ENCODE data around the gene ZNF662.

The ZNF662 gene

DNA sequence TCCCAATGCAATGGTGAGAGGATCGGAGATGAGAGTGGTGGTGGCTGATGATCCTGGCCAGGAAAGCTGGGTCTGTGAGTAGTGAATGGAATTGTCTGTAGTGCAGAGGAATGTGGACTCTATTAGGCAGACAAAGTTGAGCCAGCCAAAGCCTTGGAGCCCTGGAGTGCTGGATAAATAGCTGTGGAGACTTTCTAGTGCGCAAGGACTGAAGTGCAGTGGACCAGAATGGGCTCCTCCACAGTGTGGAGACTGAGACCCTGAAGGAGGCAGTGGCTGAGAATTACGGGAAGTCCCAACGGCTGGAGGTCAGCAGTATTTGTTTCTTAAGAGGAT is 874 bp downstream of the ZNF662 start:
- peak overlapping the region; percentile 43 for H3K4me3 ChIP-seq (ENCODE audit: low read length)
- DNase-seq (ENCODE audit: low read depth): no peak
- TF ChIP-seq, protein P1, sequence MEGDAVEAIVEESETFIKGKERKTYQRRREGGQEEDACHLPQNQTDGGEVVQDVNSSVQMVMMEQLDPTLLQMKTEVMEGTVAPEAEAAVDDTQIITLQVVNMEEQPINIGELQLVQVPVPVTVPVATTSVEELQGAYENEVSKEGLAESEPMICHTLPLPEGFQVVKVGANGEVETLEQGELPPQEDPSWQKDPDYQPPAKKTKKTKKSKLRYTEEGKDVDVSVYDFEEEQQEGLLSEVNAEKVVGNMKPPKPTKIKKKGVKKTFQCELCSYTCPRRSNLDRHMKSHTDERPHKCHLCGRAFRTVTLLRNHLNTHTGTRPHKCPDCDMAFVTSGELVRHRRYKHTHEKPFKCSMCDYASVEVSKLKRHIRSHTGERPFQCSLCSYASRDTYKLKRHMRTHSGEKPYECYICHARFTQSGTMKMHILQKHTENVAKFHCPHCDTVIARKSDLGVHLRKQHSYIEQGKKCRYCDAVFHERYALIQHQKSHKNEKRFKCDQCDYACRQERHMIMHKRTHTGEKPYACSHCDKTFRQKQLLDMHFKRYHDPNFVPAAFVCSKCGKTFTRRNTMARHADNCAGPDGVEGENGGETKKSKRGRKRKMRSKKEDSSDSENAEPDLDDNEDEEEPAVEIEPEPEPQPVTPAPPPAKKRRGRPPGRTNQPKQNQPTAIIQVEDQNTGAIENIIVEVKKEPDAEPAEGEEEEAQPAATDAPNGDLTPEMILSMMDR (IDR thresholded peaks at IDR 0.05; ENCODE audit: insufficient read depth, low read depth, low read length, missing control alignments): no peak

DNA sequence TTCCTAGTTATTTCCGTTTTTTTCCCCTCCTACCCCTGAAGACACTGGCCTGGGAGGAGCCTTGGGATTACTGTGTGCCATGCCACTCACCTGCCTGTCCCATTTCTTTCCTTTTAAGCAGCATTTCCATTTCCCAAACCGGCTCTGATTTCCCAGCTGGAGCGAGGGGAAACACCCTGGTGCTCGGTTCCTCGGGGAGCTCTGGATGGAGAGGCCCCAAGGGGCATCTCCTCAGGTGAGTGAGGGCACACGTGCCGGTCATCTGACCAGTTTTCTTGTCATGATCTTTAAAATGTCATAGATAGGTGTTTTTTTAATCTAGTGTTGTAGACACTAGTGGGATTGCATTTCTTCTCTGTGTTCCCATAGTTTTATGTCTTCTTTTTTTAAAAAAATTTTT is 2.7 kb downstream of the ZNF662 start:
- no peak overlapping the region for H3K4me3 ChIP-seq (ENCODE audit: low read length)
- TF ChIP-seq, protein P1 (IDR thresholded peaks at IDR 0.05; ENCODE audit: insufficient read depth, low read depth, low read length, missing control alignments): no peak
- no peak for DNase-seq (ENCODE audit: low read depth)

DNA sequence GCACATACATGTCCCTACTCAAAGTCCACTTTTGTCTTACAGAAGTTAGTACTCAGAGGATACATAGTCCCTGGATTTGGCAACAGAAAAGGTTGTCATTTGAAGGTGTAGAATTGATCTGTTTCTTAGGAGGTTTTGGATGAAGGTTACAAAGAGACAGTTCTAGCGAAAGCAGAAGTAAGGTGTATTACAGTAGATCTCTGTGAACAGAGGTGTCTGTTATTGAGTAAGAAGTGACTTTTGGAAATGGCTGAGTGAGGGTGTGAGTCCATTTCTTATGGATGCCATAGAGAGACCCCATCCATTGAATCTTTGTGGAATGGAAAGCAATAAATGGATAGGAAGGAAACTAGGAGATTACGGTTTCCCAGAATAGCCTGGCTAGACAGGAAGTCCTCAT is 5.6 kb downstream of the ZNF662 start:
- no peak overlapping the region for H3K4me3 ChIP-seq (ENCODE audit: low read length)
- no peak for DNase-seq (ENCODE audit: low read depth)
- TF ChIP-seq, protein P1 (IDR thresholded peaks at IDR 0.05; ENCODE audit: insufficient read depth, low read depth, low read length, missing control alignments): no peak

DNA sequence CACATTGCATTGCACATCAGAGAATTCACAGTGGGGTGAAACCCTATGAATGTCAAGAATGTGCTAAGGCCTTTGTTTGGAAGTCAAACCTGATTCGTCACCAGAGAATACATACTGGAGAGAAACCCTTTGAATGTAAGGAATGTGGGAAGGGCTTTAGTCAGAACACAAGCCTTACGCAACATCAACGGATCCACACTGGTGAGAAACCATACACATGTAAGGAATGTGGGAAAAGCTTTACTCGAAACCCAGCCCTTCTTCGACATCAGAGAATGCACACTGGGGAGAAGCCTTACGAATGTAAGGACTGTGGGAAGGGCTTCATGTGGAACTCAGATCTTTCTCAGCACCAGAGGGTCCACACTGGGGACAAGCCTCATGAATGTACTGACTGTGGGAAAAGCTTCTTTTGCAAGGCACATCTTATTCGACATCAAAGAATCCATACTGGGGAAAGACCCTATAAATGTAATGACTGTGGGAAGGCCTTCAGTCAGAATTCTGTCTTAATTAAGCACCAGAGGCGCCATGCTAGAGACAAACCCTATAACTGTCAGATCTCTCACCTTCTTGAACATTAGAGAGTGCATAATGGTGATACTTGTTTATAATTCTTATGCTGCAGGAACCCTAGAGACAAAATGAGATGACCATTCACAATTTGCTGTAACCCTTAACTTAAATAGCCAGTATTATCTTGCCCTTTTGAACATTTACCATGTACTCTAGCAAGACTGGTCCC is 9.0 kb downstream of the ZNF662 start:
- TF ChIP-seq, protein P1 (IDR thresholded peaks at IDR 0.05; ENCODE audit: insufficient read depth, low read depth, low read length, missing control alignments): no peak
- no peak overlapping the region for H3K4me3 ChIP-seq (ENCODE audit: low read length)
- no peak for DNase-seq (ENCODE audit: low read depth)

DNA sequence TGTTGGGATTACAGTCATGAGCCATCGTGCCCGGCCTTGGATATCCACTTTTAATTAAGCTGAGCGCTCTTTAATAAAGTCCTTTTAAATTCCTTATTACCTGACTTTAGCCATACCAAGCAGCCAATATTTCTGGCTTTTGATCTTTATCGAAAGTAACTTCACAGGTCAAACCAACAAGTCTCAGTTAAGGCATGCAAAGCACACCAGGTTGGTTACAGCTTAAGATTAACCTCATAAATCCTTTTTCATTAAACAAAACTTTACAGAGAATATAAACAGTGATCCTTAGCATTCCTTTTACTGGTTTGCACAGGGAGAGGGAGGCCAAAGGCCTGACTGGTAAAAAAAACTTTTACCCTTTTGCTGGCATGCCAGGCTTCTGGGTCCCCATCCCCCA is 17.7 kb downstream of the ZNF662 start:
- no peak overlapping the region for H3K4me3 ChIP-seq (ENCODE audit: low read length)
- TF ChIP-seq, protein P1 (IDR thresholded peaks at IDR 0.05; ENCODE audit: insufficient read depth, low read depth, low read length, missing control alignments): no peak
- no peak for DNase-seq (ENCODE audit: low read depth)

DNA sequence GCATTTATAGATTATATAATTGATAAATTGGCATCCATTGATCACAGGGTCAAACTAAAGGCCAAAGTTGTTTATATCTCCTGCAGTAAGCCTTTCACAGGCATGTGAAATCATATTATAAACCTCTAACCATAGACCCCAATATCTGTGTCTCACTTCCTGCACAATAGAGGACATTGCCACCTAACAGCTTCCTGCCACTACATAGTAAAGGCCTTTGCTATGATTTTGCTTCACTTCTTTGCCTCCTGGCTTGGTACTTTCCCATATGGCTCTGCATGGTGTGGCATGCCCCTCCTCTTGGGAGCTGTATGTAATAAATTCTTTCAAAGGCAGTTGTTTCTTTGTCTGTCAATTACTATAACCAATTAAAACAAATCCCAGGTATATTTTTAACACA is 20.4 kb downstream of the ZNF662 start:
- H3K4me3 ChIP-seq (ENCODE audit: low read length): no peak overlapping the region
- TF ChIP-seq, protein P1 (IDR thresholded peaks at IDR 0.05; ENCODE audit: insufficient read depth, low read depth, low read length, missing control alignments): no peak
- no peak for DNase-seq (ENCODE audit: low read depth)

DNA sequence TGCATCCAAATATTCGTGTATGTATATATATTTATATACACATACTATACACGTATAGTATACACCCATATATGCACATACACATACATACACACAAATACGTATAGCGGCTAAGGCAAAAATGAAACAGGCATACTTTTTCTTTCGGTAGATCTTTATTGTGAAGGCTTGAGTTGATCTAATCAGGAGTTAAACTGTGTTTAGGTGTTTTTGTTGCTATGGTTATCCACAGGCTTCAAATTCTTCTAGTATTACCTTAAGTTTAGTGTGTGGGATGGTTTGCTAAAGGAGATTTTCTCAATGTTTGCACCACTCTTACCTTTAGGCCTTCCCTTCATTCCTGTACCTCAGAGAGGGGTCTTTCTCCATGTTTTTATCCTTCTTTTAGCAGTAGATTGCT is 28.2 kb downstream of the ZNF662 start:
- TF ChIP-seq, protein P1 (IDR thresholded peaks at IDR 0.05; ENCODE audit: insufficient read depth, low read depth, low read length, missing control alignments): no peak
- no peak overlapping the region for H3K4me3 ChIP-seq (ENCODE audit: low read length)
- DNase-seq (ENCODE audit: low read depth): no peak

Data from epithelial cell of esophagus (primary cell).